ENCODE results near the gene CEP20. TPM values are rescaled to one million over a fixed set of nuclear protein-coding genes. Genes with fewer than 3 reads are reported as not detected.
"Not testable (repeated sequence)": the region's sequence is repeated elsewhere in the genome, so short reads cannot be mapped to it uniquely, and the experiment has no call there.

CEP20 gene
- total RNA-seq = 10 to 100 TPM; 38.8 to 45.0 TPM

- Mint-ChIP-seq H3K36me3 (ENCODE audit: low read depth) (peaks cover 21% of the 10 kb centered on the region), H3K9me3 (ENCODE audit: insufficient read depth) (no peaks in the 10 kb centered on the region), H3K4me3 (peak within 1 kb of the TSS; percentile 98), H3K27me3 (ENCODE audit: low read depth) (no peaks in the 10 kb centered on the region), H3K27ac (peak within 1 kb of the TSS; percentile 99), H3K4me1 (ENCODE audit: low read depth) (peaks cover 31% of the 10 kb centered on the region)
- ChIA-PET CTCF (interaction anchor here (0.7 to 1.6 kb wide), 10 partner anchors 10 to 206 kb away, joined by 3 to 10 read pairs (median 3); no protein-coding TSS in a partner anchor), POLR2A (interaction anchor here (0.6 to 2.3 kb wide), 17 partner anchors 9 to 187 kb away, joined by 3 to 20 read pairs (median 4); partner anchors contain the start of gene MYH11)
- DNase-seq (peak; percentile 100), ATAC-seq (peak; percentile 99)
Measured at GRCh38 chr16:15888072-15888976, at the start of gene CEP20. TSS of gene CEP20 (minus strand) at chr16:15888603. CDS start at chr16:15888585, 18 bp downstream.

GRCh38 chr16:15936809-15937208 lies 48.4 kb upstream of the CEP20 start:
- H3K36me3 Mint-ChIP-seq (ENCODE audit: low read depth); POLR2A ChIA-PET; ATAC-seq: not testable (repeated sequence)

GRCh38 chr16:15934991-15935390 lies 46.6 kb upstream of the CEP20 start:
- ATAC-seq (no peak), DNase-seq (no peak)
- no peak overlapping the region for H3K27ac Mint-ChIP-seq
- no peaks in the 10 kb centered on the region for H3K36me3 Mint-ChIP-seq (ENCODE audit: low read depth)
- ChIA-PET POLR2A (no interaction called here), CTCF (no interaction called here)
- H3K9me3 Mint-ChIP-seq (ENCODE audit: insufficient read depth) = no peaks in the 10 kb centered on the region
- no peak overlapping the region for H3K4me3 Mint-ChIP-seq
- peaks cover 6% of the 10 kb centered on the region for H3K4me1 Mint-ChIP-seq (ENCODE audit: low read depth)
- H3K27me3 Mint-ChIP-seq (ENCODE audit: low read depth) = peaks cover 11% of the 10 kb centered on the region

More at GRCh38 chr16:15936809-15937208, 48.4 kb upstream of the CEP20 start:
- Mint-ChIP-seq H3K27me3 (ENCODE audit: low read depth) (peaks cover 11% of the 10 kb centered on the region), H3K4me1 (ENCODE audit: low read depth) (peaks cover 18% of the 10 kb centered on the region)
- DNase-seq; H3K9me3 Mint-ChIP-seq (ENCODE audit: insufficient read depth); H3K27ac Mint-ChIP-seq; H3K4me3 Mint-ChIP-seq: not testable (repeated sequence)
- CTCF ChIA-PET = interaction anchor here (1.5 kb wide), 1 partner anchor 49 kb away, joined by 3 read pairs; the partner anchor contains the start of gene CEP20

GRCh38 chr16:15933781-15934180 lies 45.4 kb upstream of the CEP20 start:
- DNase-seq = no peak
- Mint-ChIP-seq H3K4me3 (no peak overlapping the region), H3K27ac (no peak overlapping the region), H3K9me3 (ENCODE audit: insufficient read depth) (no peaks in the 10 kb centered on the region), H3K4me1 (ENCODE audit: low read depth) (no peaks in the 10 kb centered on the region), H3K27me3 (ENCODE audit: low read depth) (peaks cover 11% of the 10 kb centered on the region), H3K36me3 (ENCODE audit: low read depth) (no peaks in the 10 kb centered on the region)
- ChIA-PET POLR2A (interaction anchor here (0.6 kb wide), 1 partner anchor 76 kb away, joined by 3 read pairs; no protein-coding TSS in a partner anchor), CTCF (no interaction called here)
- ATAC-seq = no peak

GRCh38 chr16:15932939-15933338 lies 44.5 kb upstream of the CEP20 start:
- H3K4me1 Mint-ChIP-seq (ENCODE audit: low read depth) = no peaks in the 10 kb centered on the region
- ChIA-PET CTCF (no interaction called here), POLR2A (no interaction called here)
- DNase-seq (no peak), ATAC-seq (no peak)
- no peaks in the 10 kb centered on the region for H3K9me3 Mint-ChIP-seq (ENCODE audit: insufficient read depth)
- H3K36me3 Mint-ChIP-seq (ENCODE audit: low read depth) = no peaks in the 10 kb centered on the region
- H3K4me3 Mint-ChIP-seq = no peak overlapping the region
- H3K27me3 Mint-ChIP-seq (ENCODE audit: low read depth) = peaks cover 11% of the 10 kb centered on the region
- no peak overlapping the region for H3K27ac Mint-ChIP-seq

- peaks cover 4% of the 10 kb centered on the region for H3K27me3 Mint-ChIP-seq (ENCODE audit: low read depth)
- H3K36me3 Mint-ChIP-seq (ENCODE audit: low read depth) = no peaks in the 10 kb centered on the region
- DNase-seq = no peak
- H3K27ac Mint-ChIP-seq = no peak overlapping the region
- no peaks in the 10 kb centered on the region for H3K4me1 Mint-ChIP-seq (ENCODE audit: low read depth)
- CTCF ChIA-PET = no interaction called here
- POLR2A ChIA-PET = no interaction called here
- ATAC-seq = no peak
- no peaks in the 10 kb centered on the region for H3K9me3 Mint-ChIP-seq (ENCODE audit: insufficient read depth)
- no peak overlapping the region for H3K4me3 Mint-ChIP-seq
Measured at GRCh38 chr16:15928261-15929104, 40.1 kb upstream of the CEP20 start.

- Mint-ChIP-seq H3K4me1 (ENCODE audit: low read depth) (no peaks in the 10 kb centered on the region), H3K27me3 (ENCODE audit: low read depth) (peaks cover 3% of the 10 kb centered on the region), H3K9me3 (ENCODE audit: insufficient read depth) (no peaks in the 10 kb centered on the region), H3K4me3 (no peak overlapping the region), H3K27ac (no peak overlapping the region), H3K36me3 (ENCODE audit: low read depth) (no peaks in the 10 kb centered on the region)
- DNase-seq = no peak
- no peak for ATAC-seq
- ChIA-PET POLR2A (no interaction called here), CTCF (no interaction called here)
Measured at GRCh38 chr16:15925631-15926030, 37.2 kb upstream of the CEP20 start.

- Mint-ChIP-seq H3K36me3 (ENCODE audit: low read depth) (no peaks in the 10 kb centered on the region), H3K4me3 (no peak overlapping the region), H3K27ac (no peak overlapping the region), H3K27me3 (ENCODE audit: low read depth) (peaks cover 8% of the 10 kb centered on the region), H3K4me1 (ENCODE audit: low read depth) (no peaks in the 10 kb centered on the region), H3K9me3 (ENCODE audit: insufficient read depth) (no peaks in the 10 kb centered on the region)
- ATAC-seq (no peak), DNase-seq (no peak)
- POLR2A ChIA-PET = no interaction called here
- CTCF ChIA-PET = no interaction called here
Measured at GRCh38 chr16:15924996-15925395, 36.6 kb upstream of the CEP20 start.

- CTCF ChIA-PET = no interaction called here
- no peaks in the 10 kb centered on the region for H3K4me1 Mint-ChIP-seq (ENCODE audit: low read depth)
- no peak for ATAC-seq
Measured at GRCh38 chr16:15919331-15919730, 30.9 kb upstream of the CEP20 start.

GRCh38 chr16:15918314-15918713 lies 29.9 kb upstream of the CEP20 start:
- H3K27ac Mint-ChIP-seq; CTCF ChIA-PET; ATAC-seq; H3K4me3 Mint-ChIP-seq; DNase-seq; H3K36me3 Mint-ChIP-seq (ENCODE audit: low read depth); H3K9me3 Mint-ChIP-seq (ENCODE audit: insufficient read depth); H3K4me1 Mint-ChIP-seq (ENCODE audit: low read depth); H3K27me3 Mint-ChIP-seq (ENCODE audit: low read depth); POLR2A ChIA-PET: not testable (repeated sequence)

More at GRCh38 chr16:15919331-15919730, 30.9 kb upstream of the CEP20 start:
- Mint-ChIP-seq H3K27me3 (ENCODE audit: low read depth) (peaks cover 8% of the 10 kb centered on the region), H3K4me3 (no peak overlapping the region), H3K36me3 (ENCODE audit: low read depth) (no peaks in the 10 kb centered on the region), H3K27ac (no peak overlapping the region), H3K9me3 (ENCODE audit: insufficient read depth) (peaks cover 4% of the 10 kb centered on the region)
- no peak for DNase-seq
- POLR2A ChIA-PET = no interaction called here

- no peak overlapping the region for H3K4me3 Mint-ChIP-seq
- no peak overlapping the region for H3K27ac Mint-ChIP-seq
- no peaks in the 10 kb centered on the region for H3K36me3 Mint-ChIP-seq (ENCODE audit: low read depth)
- POLR2A ChIA-PET = no interaction called here
- no peak for ATAC-seq
- peaks cover 4% of the 10 kb centered on the region for H3K9me3 Mint-ChIP-seq (ENCODE audit: insufficient read depth)
- CTCF ChIA-PET = no interaction called here
- H3K4me1 Mint-ChIP-seq (ENCODE audit: low read depth) = peaks cover 14% of the 10 kb centered on the region
- no peak for DNase-seq
- H3K27me3 Mint-ChIP-seq (ENCODE audit: low read depth) = peaks cover 8% of the 10 kb centered on the region
Measured at GRCh38 chr16:15916323-15916722, 27.9 kb upstream of the CEP20 start.

GRCh38 chr16:15915555-15916081 lies 27.2 kb upstream of the CEP20 start:
- no peak overlapping the region for H3K4me3 Mint-ChIP-seq
- H3K27me3 Mint-ChIP-seq (ENCODE audit: low read depth) = peaks cover 4% of the 10 kb centered on the region
- no peak for ATAC-seq
- peaks cover 17% of the 10 kb centered on the region for H3K4me1 Mint-ChIP-seq (ENCODE audit: low read depth)
- POLR2A ChIA-PET = no interaction called here
- peaks cover 4% of the 10 kb centered on the region for H3K9me3 Mint-ChIP-seq (ENCODE audit: insufficient read depth)
- no peak for DNase-seq
- no peak overlapping the region for H3K27ac Mint-ChIP-seq
- CTCF ChIA-PET = no interaction called here
- no peaks in the 10 kb centered on the region for H3K36me3 Mint-ChIP-seq (ENCODE audit: low read depth)
